Gastroesophageal sphincter (tissue), 3 donors: ENCODE results near the gene FAM219B.

Experiments
- CTCF ChIP-seq, 4 experiments: fragments of 200-600 bp in 2 of 4; fragments of 450-650 bp in 2 of 4; sonication (generic) in 1 of 4; IDR thresholded peaks; one replicate each; pipeline ENCODE4 v1.5.1; 2017 to 2019; ENCODE audit warnings: antibody characterized with exemption in 4 of 4, mild to moderate bottlenecking in 2 of 4, moderate library complexity in 2 of 4
- EP300 ChIP-seq: sonication (generic); formaldehyde crosslinking; IDR thresholded peaks from one replicate; pipeline ENCODE4 v1.6.1; 2017; ENCODE audit warnings: antibody characterized with exemption, mild to moderate bottlenecking
- POLR2A ChIP-seq, 2 donors: fragments of 450-650 bp; IDR thresholded peaks; one replicate each; pipeline ENCODE4 v1.6.1; 2017; ENCODE audit warnings: antibody characterized with exemption in 2 of 2, mild to moderate bottlenecking in 2 of 2, moderate library complexity in 1 of 2

- TF ChIP-seq CTCF (IDR thresholded peaks at IDR 0.05) (no peak), EP300 (no peak), POLR2A (IDR thresholded peaks at IDR 0.05) (no peak)
Observed at GRCh38 chr15:74850393-74850792, 56.3 kb downstream of the FAM219B start.
